Caco-2 (cell line): ENCODE results near the gene MYO5C. TPM values are rescaled to one million over a fixed set of nuclear protein-coding genes. Genes with fewer than 3 reads are reported as not detected.

Source experiments
- BruUV-seq: library from RNA; stranded (reverse); fragments of 400-500 nt; replicated peaks from 2 replicates; lab custom pipeline; 2021; lab: Mats Ljungman, UMichigan
- CTCF ChIA-PET: fragments of 300-600 bp; sonication (Branson Sonifier 250); formaldehyde crosslinking; loops from one replicate; lab custom pipeline; 2022; ENCODE audit warnings: antibody characterized with exemption; lab: Charles Lee
- POLR2A ChIA-PET: fragments of 300-600 bp; sonication (Branson Sonifier 250); formaldehyde crosslinking; loops from one replicate; lab custom pipeline; 2022; ENCODE audit warnings: antibody characterized with exemption; lab: Charles Lee
- DNase-seq, 2 experiments: peaks; one replicate each; pipeline versions ENCODE4 v3.0.0 to v3.0.0-alpha.2; 2020 to 2022
- H3K27me3 ChIP-seq: replicated peaks from 2 replicates; pipeline ENCODE4 v1.6.0; 2011; ENCODE audit warnings: low read length; ENCODE audit not compliant: control insufficient read depth, insufficient read depth
- H3K36me3 ChIP-seq: 2 replicates; pipeline ENCODE4 v1.5.1; 2011; ENCODE audit warnings: low read length; ENCODE audit not compliant: control insufficient read depth, insufficient read depth
- H3K4me1 ChIP-seq: fragments of 250-450 bp; sonication (Bioruptor Pico); 2 replicates; pipeline ENCODE4 v1.5.1; 2020; ENCODE audit warnings: mild to moderate bottlenecking
- H3K4me3 ChIP-seq: 2 replicates; pipeline ENCODE4 v1.5.1; 2011; ENCODE audit warnings: low read depth, mild to moderate bottlenecking, control low read depth, low read length
- H3K9me3 ChIP-seq: fragments of 250-450 bp; sonication (Bioruptor Pico); 2 replicates; pipeline ENCODE4 v1.5.1; 2020; ENCODE audit warnings: mild to moderate bottlenecking, moderate library complexity
- H3K27ac Mint-ChIP-seq: one replicate; pipeline ENCODE4 v1.8.0; 2022; ENCODE audit warnings: mixed read lengths; ENCODE audit not compliant: unreplicated experiment
- H3K27me3 Mint-ChIP-seq: one replicate; pipeline ENCODE4 v1.8.0; 2022; ENCODE audit warnings: mixed read lengths; ENCODE audit not compliant: insufficient read depth, unreplicated experiment
- H3K36me3 Mint-ChIP-seq: one replicate; pipeline ENCODE4 v1.8.0; 2022; ENCODE audit warnings: mild to moderate bottlenecking, mixed read lengths; ENCODE audit not compliant: insufficient read depth, unreplicated experiment
- H3K4me1 Mint-ChIP-seq: one replicate; pipeline ENCODE4 v1.8.0; 2022; ENCODE audit warnings: low read depth, mixed read lengths; ENCODE audit not compliant: unreplicated experiment
- H3K4me3 Mint-ChIP-seq: one replicate; pipeline ENCODE4 v1.8.0; 2022; ENCODE audit warnings: mild to moderate bottlenecking, moderate library complexity, mixed read lengths; ENCODE audit not compliant: unreplicated experiment
- H3K9me3 Mint-ChIP-seq: one replicate; pipeline ENCODE4 v1.8.0; 2022; ENCODE audit warnings: mixed read lengths; ENCODE audit not compliant: unreplicated experiment
- intact Hi-C: fragments of 100-400 bp; cut with micrococcal nuclease; formaldehyde crosslinking; loops from one replicate; pipeline ENCODE4 v1.10.0; 2022; ENCODE audit not compliant: unreplicated experiment
- total RNA-seq: library from RNA; stranded (reverse); gene quantifications from 2 replicates; pipeline ENCODE4 v1.2.3, GENCODE V29; 2022
- TF ChIP-seq, protein P1 (sequence below), 2 experiments: fragments of 200-600 bp in 1 of 2; IDR thresholded peaks; 1 replicate in 1 of 2; 2 replicates in 1 of 2; pipeline versions ENCODE4 v1.5.1 to v1.8.0; 2011 to 2022; ENCODE audit warnings: antibody characterized with exemption in 1 of 2, control low read depth in 1 of 2, inconsistent platforms in 1 of 2, low read depth in 1 of 2, low read length in 1 of 2, mild to moderate bottlenecking in 1 of 2, moderate library complexity in 1 of 2; ENCODE audit not compliant: insufficient read depth in 1 of 2, severe bottlenecking in 1 of 2, unreplicated experiment in 1 of 2

Gene MYO5C
- total RNA-seq, 1 experiment from 2014 or later = 33.5 TPM

DNA sequence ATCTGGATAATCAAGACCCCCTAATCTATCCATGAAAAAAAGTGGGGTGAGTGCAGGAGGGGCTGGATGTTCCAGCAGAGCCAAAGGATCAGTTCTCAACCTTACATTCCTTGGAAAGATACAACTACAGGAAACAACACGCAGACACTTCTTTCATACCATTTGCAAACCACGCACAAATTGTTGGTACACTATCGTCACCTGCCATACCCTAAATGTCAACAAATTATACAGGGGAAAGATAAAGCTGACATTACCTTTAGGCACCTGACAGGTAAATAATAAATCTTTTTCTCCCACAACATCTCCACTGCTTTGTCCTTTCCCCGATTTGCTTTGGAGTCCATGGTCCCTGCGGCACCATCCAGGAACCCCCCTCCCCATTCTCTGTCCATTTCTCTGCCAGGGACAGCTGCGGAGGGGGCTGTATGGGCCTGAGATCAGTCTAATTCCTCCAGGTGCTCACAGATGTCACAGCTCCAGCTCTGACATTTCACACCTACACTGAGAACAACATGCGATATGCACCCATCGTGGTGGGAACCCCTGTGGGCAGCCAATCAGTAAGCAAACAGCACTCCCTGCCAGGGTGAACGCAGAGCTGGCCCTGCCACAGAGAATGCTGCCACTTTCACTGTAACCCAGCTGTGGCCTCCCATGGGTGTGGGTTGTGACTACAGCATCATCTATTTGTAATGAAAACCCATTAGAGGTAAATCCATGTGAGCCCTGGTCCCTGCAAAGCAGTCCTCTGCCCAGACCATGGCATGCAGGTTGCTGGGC, 145.4 kb downstream of the MYO5C start:
- Mint-ChIP-seq H3K27ac (no peak overlapping the region), H3K27me3 (no peaks in the 10 kb centered on the region)
- POLR2A ChIA-PET = no interaction called here

DNA sequence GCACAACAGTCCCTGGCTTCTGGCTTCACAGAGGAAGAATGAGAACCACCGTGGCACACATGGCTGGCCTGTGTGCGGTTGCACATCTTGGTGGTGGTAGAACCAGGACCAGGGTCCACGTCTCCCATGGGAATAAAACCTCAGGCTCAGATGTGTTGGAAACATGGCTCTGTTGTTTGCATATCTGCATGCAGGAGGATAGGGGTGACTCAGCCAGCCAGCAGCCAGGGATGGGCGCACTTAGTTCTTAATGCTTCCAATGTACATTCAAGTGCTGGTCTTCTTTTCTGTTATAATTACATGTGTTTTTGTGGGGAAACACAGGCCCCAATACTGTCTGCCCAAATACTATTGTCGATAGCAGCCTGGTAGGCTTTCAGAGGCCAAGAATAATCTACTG, 147.2 kb downstream of the MYO5C start:
- TF ChIP-seq, protein P1, sequence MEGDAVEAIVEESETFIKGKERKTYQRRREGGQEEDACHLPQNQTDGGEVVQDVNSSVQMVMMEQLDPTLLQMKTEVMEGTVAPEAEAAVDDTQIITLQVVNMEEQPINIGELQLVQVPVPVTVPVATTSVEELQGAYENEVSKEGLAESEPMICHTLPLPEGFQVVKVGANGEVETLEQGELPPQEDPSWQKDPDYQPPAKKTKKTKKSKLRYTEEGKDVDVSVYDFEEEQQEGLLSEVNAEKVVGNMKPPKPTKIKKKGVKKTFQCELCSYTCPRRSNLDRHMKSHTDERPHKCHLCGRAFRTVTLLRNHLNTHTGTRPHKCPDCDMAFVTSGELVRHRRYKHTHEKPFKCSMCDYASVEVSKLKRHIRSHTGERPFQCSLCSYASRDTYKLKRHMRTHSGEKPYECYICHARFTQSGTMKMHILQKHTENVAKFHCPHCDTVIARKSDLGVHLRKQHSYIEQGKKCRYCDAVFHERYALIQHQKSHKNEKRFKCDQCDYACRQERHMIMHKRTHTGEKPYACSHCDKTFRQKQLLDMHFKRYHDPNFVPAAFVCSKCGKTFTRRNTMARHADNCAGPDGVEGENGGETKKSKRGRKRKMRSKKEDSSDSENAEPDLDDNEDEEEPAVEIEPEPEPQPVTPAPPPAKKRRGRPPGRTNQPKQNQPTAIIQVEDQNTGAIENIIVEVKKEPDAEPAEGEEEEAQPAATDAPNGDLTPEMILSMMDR (IDR thresholded peaks at IDR 0.05; ENCODE audit: insufficient read depth in 1 of 2, low read depth in 1 of 2, low read length in 1 of 2, severe bottlenecking in 1 of 2, unreplicated experiment in 1 of 2) = no peak
- Mint-ChIP-seq H3K4me1 (no peaks in the 10 kb centered on the region), H3K9me3 (no peaks in the 10 kb centered on the region), H3K27me3 (no peaks in the 10 kb centered on the region), H3K27ac (no peak overlapping the region), H3K36me3 (peaks cover 7% of the 10 kb centered on the region), H3K4me3 (no peak overlapping the region)
- intact Hi-C loops = no loop called here
- CTCF ChIA-PET = no interaction called here
- BruUV-seq = no TSS peak
- Histone ChIP-seq H3K9me3 (peaks cover 4% of the 10 kb centered on the region; the same call in 1 of the 2 replicates), H3K27me3 (no peaks in the 10 kb centered on the region), H3K4me3 (no peak overlapping the region), H3K4me1 (no peaks in the 10 kb centered on the region; the same call in 1 of the 2 replicates), H3K36me3 (no peaks in the 10 kb centered on the region)
- POLR2A ChIA-PET = no interaction called here
- DNase-seq = no peak

More for the DNA sequence above, 145.4 kb downstream of the MYO5C start:
- Histone ChIP-seq H3K9me3 (peaks cover 4% of the 10 kb centered on the region; the same call in 1 of the 2 replicates), H3K27me3 (no peaks in the 10 kb centered on the region), H3K4me3 (no peak overlapping the region), H3K36me3 (no peaks in the 10 kb centered on the region), H3K4me1 (peaks cover 10% of the 10 kb centered on the region; the same call in 1 of the 2 replicates)
- Mint-ChIP-seq H3K9me3 (no peaks in the 10 kb centered on the region), H3K36me3 (no peaks in the 10 kb centered on the region), H3K4me3 (no peak overlapping the region), H3K4me1 (peaks cover 6% of the 10 kb centered on the region)
- no TSS peak for BruUV-seq
- CTCF ChIA-PET = no interaction called here
- intact Hi-C loops = no loop called here
- no peak for DNase-seq
- TF ChIP-seq, protein P1 (IDR thresholded peaks at IDR 0.05; ENCODE audit: insufficient read depth in 1 of 2, low read depth in 1 of 2, low read length in 1 of 2, severe bottlenecking in 1 of 2, unreplicated experiment in 1 of 2) = no peak

DNA sequence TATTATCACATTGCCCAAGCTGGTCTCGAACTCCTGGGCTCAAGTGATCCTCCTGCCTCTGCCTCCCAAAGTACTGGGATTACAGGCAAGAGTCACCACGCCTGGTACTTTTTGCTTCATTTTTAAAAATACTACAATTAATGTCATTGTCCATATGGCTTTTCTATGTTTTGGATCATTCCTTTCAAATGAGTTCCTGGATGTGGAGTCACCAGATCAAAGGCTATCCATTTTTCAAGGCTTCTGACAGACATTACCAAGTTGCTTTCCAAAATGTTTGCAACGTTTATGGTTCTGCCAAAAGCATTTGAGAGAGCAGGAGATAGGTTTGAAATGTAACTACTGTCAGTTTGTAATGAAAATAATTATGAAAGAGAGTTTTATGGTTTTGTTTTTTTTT, 148.8 kb downstream of the MYO5C start:
- Mint-ChIP-seq H3K9me3 (no peaks in the 10 kb centered on the region), H3K36me3 (peaks cover 7% of the 10 kb centered on the region), H3K27ac (no peak overlapping the region), H3K27me3 (no peaks in the 10 kb centered on the region), H3K4me1 (no peaks in the 10 kb centered on the region), H3K4me3 (no peak overlapping the region)
- no peaks in the 10 kb centered on the region for H3K4me1 ChIP-seq
- intact Hi-C loops = no loop called here
- DNase-seq = no peak
- TF ChIP-seq, protein P1 (IDR thresholded peaks at IDR 0.05; ENCODE audit: insufficient read depth in 1 of 2, low read depth in 1 of 2, low read length in 1 of 2, severe bottlenecking in 1 of 2, unreplicated experiment in 1 of 2) = no peak
- ChIA-PET POLR2A (no interaction called here), CTCF (no interaction called here)
- no peak overlapping the region for H3K4me3 ChIP-seq
- peaks cover 4% of the 10 kb centered on the region; the same call in 1 of the 2 replicates for H3K9me3 ChIP-seq
- no peaks in the 10 kb centered on the region for H3K27me3 ChIP-seq
- no TSS peak for BruUV-seq
- H3K36me3 ChIP-seq = no peaks in the 10 kb centered on the region
